ENCODE measurements around the gene ADAM12. TPM values are rescaled to one million over a fixed set of nuclear protein-coding genes. Genes with fewer than 3 reads are reported as not detected.

Gene ADAM12
- total RNA-seq, 2 experiments from 2014 or later = 1.2 to 1.5 TPM

DNA sequence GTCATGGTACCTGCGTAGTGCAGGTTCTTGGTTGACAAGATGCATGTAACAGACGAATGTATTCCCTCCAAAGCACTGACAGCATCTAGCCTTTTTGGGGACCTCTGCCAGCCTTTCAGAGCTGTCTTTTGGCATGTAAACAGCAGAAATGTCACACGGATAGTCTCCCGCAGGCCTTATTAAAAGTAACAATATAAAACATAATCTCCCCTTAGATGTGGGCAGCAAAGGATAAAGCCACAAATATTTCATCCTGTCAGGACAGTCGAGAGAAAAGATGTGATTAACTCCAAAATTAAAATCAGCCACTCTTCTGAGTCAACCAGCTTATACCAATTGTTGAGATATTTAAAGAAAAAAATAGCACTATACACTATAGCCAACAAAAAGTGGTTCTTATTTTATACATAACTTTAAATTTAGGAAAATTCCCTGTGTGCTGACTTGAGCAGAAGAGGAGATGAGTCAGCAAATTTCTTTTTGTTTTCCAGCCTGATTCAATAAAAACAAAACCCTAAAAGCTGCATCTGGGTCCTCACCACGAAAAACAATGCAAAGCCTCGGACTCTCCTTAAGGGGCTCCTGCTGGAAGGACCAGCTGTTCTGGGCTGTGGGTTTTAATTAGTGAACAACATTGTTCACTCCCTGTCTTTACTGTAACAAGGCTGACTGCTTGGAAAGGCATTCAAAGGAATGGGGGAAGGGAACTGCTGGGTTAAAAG, 240.2 kb downstream of the ADAM12 start:
- Histone ChIP-seq H3K4me3 (ENCODE audit: low read length) (no peak overlapping the region), H3K27me3 (ENCODE audit: control insufficient read depth in 1 of 2, insufficient read depth in 2 of 2, low read length in 2 of 2) (no peaks in the 10 kb centered on the region), H3K36me3 (ENCODE audit: insufficient read depth, low read length) (no peaks in the 10 kb centered on the region), H3K4me1 (ENCODE audit: insufficient read depth, low read length) (no peaks in the 10 kb centered on the region), H3K27ac (ENCODE audit: low read depth in 1 of 2, low read length in 2 of 2) (no peak overlapping the region), H3K9me3 (ENCODE audit: control insufficient read depth in 1 of 2, insufficient read depth in 1 of 2, low read length in 2 of 2) (peaks cover 0 to 4% of the 10 kb centered on the region in 2 experiments)
- H3K4me1 Mint-ChIP-seq (ENCODE audit: low read depth) = no peaks in the 10 kb centered on the region
- H3K36me3 Mint-ChIP-seq (ENCODE audit: low read depth) = no peaks in the 10 kb centered on the region
- intact Hi-C loops (cut with DNase I, micrococcal nuclease) = no loop called here
- no peak overlapping the region for H3K27ac Mint-ChIP-seq
- ChIA-PET CTCF (no interaction called here), POLR2A (no interaction called here)
- no peaks in the 10 kb centered on the region for H3K27me3 Mint-ChIP-seq
- TF ChIP-seq, protein P1, sequence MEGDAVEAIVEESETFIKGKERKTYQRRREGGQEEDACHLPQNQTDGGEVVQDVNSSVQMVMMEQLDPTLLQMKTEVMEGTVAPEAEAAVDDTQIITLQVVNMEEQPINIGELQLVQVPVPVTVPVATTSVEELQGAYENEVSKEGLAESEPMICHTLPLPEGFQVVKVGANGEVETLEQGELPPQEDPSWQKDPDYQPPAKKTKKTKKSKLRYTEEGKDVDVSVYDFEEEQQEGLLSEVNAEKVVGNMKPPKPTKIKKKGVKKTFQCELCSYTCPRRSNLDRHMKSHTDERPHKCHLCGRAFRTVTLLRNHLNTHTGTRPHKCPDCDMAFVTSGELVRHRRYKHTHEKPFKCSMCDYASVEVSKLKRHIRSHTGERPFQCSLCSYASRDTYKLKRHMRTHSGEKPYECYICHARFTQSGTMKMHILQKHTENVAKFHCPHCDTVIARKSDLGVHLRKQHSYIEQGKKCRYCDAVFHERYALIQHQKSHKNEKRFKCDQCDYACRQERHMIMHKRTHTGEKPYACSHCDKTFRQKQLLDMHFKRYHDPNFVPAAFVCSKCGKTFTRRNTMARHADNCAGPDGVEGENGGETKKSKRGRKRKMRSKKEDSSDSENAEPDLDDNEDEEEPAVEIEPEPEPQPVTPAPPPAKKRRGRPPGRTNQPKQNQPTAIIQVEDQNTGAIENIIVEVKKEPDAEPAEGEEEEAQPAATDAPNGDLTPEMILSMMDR (IDR thresholded peaks at IDR 0.05) = no peak
- no peak overlapping the region for H3K4me3 Mint-ChIP-seq
- DNase-seq (no peak), ATAC-seq (ENCODE audit: poor library complexity) (no peak)
- peaks cover 5% of the 10 kb centered on the region for H3K9me3 Mint-ChIP-seq

DNA sequence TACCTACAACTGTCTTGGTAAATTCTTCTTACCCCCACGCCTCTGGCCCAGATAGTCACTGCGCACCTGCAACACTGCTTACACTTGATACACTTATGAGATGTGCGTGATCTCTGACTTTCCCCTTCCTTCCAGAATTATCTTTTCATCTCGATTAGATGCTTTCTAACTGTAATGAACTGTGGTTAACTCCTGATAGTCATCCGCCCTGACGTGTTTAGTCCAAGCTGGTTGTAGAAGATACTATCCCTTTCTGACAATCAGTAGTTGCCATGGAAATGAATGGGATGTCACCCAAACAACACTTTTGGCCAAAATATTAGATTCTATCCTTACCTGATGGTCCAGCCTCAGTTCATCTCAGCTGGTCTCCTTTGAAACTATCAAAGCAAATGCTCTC, 241.5 kb downstream of the ADAM12 start:
- Histone ChIP-seq H3K27ac (ENCODE audit: low read depth in 1 of 2, low read length in 2 of 2) (no peak overlapping the region), H3K27me3 (ENCODE audit: control insufficient read depth in 1 of 2, insufficient read depth in 2 of 2, low read length in 2 of 2) (no peaks in the 10 kb centered on the region), H3K4me3 (ENCODE audit: low read length) (no peak overlapping the region), H3K9me3 (ENCODE audit: control insufficient read depth in 1 of 2, insufficient read depth in 1 of 2, low read length in 2 of 2) (peaks cover 0 to 4% of the 10 kb centered on the region in 2 experiments), H3K36me3 (ENCODE audit: insufficient read depth, low read length) (no peaks in the 10 kb centered on the region), H3K4me1 (ENCODE audit: insufficient read depth, low read length) (no peaks in the 10 kb centered on the region)
- H3K9me3 Mint-ChIP-seq = peaks cover 5% of the 10 kb centered on the region
- POLR2A ChIA-PET = no interaction called here
- no peak for DNase-seq
- intact Hi-C loops (cut with DNase I, micrococcal nuclease) = no loop called here
- CTCF ChIA-PET = no interaction called here
- H3K27ac Mint-ChIP-seq = no peak overlapping the region
- H3K4me3 Mint-ChIP-seq = no peak overlapping the region
- no peak for ATAC-seq (ENCODE audit: poor library complexity)
- no peaks in the 10 kb centered on the region for H3K27me3 Mint-ChIP-seq
- H3K4me1 Mint-ChIP-seq (ENCODE audit: low read depth) = no peaks in the 10 kb centered on the region
- TF ChIP-seq, protein P1 (IDR thresholded peaks at IDR 0.05) = no peak
- no peaks in the 10 kb centered on the region for H3K36me3 Mint-ChIP-seq (ENCODE audit: low read depth)

DNA sequence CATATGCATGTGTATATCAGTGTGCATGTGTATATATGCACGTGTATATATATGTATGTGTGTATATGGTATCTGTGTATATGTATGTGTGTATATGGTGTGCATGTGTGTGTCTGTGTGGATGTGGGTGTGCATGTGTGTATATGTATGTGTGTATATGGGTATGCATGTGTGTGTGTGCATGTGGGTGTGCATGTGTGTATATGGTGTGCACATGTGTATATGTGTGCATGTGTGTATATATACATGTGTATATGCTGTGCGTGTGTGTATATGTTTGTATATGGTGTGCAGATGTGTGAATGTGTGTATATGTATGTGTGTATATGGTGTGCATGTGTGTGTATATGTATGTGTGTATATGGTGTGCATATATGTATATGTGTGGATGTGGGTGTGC, 245.2 kb downstream of the ADAM12 start:
- H3K36me3 Mint-ChIP-seq (ENCODE audit: low read depth) = no peaks in the 10 kb centered on the region
- TF ChIP-seq, protein P1 (IDR thresholded peaks at IDR 0.05) = no peak
- CTCF ChIA-PET = interaction anchor here (1.4 kb wide), 1 partner anchor 10 kb away, joined by 3 read pairs; no protein-coding TSS in a partner anchor
- intact Hi-C loops (cut with DNase I, micrococcal nuclease) = no loop called here
- Histone ChIP-seq H3K9me3 (ENCODE audit: control insufficient read depth in 1 of 2, insufficient read depth in 1 of 2, low read length in 2 of 2) (peaks cover 0 to 7% of the 10 kb centered on the region in 2 experiments), H3K4me3 (ENCODE audit: low read length) (no peak overlapping the region), H3K4me1 (ENCODE audit: insufficient read depth, low read length) (no peaks in the 10 kb centered on the region), H3K27ac (ENCODE audit: low read depth in 1 of 2, low read length in 2 of 2) (no peak overlapping the region), H3K27me3 (ENCODE audit: control insufficient read depth in 1 of 2, insufficient read depth in 2 of 2, low read length in 2 of 2) (no peaks in the 10 kb centered on the region), H3K36me3 (ENCODE audit: insufficient read depth, low read length) (no peaks in the 10 kb centered on the region)
- no peaks in the 10 kb centered on the region for H3K4me1 Mint-ChIP-seq (ENCODE audit: low read depth)
- no peak overlapping the region for H3K27ac Mint-ChIP-seq
- H3K9me3 Mint-ChIP-seq = no peaks in the 10 kb centered on the region
- H3K27me3 Mint-ChIP-seq = no peaks in the 10 kb centered on the region
- DNase-seq = no peak
- no peak for ATAC-seq (ENCODE audit: poor library complexity)
- POLR2A ChIA-PET = no interaction called here
- no peak overlapping the region for H3K4me3 Mint-ChIP-seq

Measured in CD4-positive, alpha-beta T cell (primary cell).